CD8-positive, alpha-beta memory T cell (primary cell): Measurements from ENCODE around the gene CDH6. TPM values are rescaled to one million over a fixed set of nuclear protein-coding genes. Genes with fewer than 3 reads are reported as not detected.

ENCODE experiments used
- CTCF ChIA-PET: fragments of 350-600 bp; sonication (Branson Sonifier 250); formaldehyde crosslinking; loops from one replicate; lab custom pipeline; 2021; ENCODE audit warnings: antibody characterized with exemption; lab: Charles Lee
- POLR2A ChIA-PET: fragments of 350-600 bp; sonication (Branson Sonifier 250); formaldehyde crosslinking; loops from one replicate; lab custom pipeline; 2021; ENCODE audit warnings: antibody characterized with exemption; lab: Charles Lee
- DNase-seq, 5 donors: peaks; one replicate each; pipeline versions ENCODE4 v3.0.0 to v3.0.0-alpha.2; 2020 to 2022; ENCODE audit warnings: mixed read lengths in 1 of 5
- H3K27ac ChIP-seq: one replicate; pipeline ENCODE4 v1.7.0; 2013; ENCODE audit warnings: low read depth, mild to moderate bottlenecking, low read length, moderate library complexity
- H3K27me3 ChIP-seq: 2 replicates; pipeline ENCODE4 v1.7.0; 2013; ENCODE audit warnings: low read length, mild to moderate bottlenecking; ENCODE audit not compliant: insufficient read depth, poor library complexity, severe bottlenecking
- H3K36me3 ChIP-seq: 2 replicates; pipeline ENCODE4 v1.7.0; 2013; ENCODE audit warnings: mild to moderate bottlenecking, low read length, moderate library complexity; ENCODE audit not compliant: insufficient read depth
- H3K4me1 ChIP-seq: 2 replicates; pipeline ENCODE4 v1.7.0; 2013; ENCODE audit warnings: mild to moderate bottlenecking, low read length, moderate library complexity; ENCODE audit not compliant: insufficient read depth
- H3K4me3 ChIP-seq: 2 replicates; pipeline ENCODE4 v1.7.0; 2013; ENCODE audit warnings: mild to moderate bottlenecking, low read length
- H3K9me3 ChIP-seq: 2 replicates; pipeline ENCODE4 v1.7.0; 2013; ENCODE audit warnings: mild to moderate bottlenecking, low read length
- H3K27ac Mint-ChIP-seq, 8 donors: one replicate each; pipeline ENCODE4 v1.8.0; 2020 to 2021; ENCODE audit warnings: mixed read lengths in 8 of 8, mild to moderate bottlenecking in 6 of 8, inconsistent platforms in 3 of 8, moderate library complexity in 3 of 8
- H3K27me3 Mint-ChIP-seq, 2 donors: one replicate each; pipeline ENCODE4 v1.8.0; 2020 to 2021; ENCODE audit warnings: mixed read lengths in 2 of 2, mild to moderate bottlenecking in 1 of 2, moderate library complexity in 1 of 2
- H3K36me3 Mint-ChIP-seq, 3 donors: one replicate each; pipeline ENCODE4 v1.8.0; 2020 to 2021; ENCODE audit warnings: mixed read lengths in 3 of 3, inconsistent platforms in 1 of 3, mild to moderate bottlenecking in 1 of 3
- H3K4me1 Mint-ChIP-seq, 3 donors: one replicate each; pipeline ENCODE4 v1.8.0; 2020 to 2021; ENCODE audit warnings: mixed read lengths in 3 of 3, inconsistent platforms in 1 of 3, mild to moderate bottlenecking in 1 of 3
- H3K4me3 Mint-ChIP-seq, 7 donors: one replicate each; pipeline ENCODE4 v1.8.0; 2020 to 2021; ENCODE audit warnings: mixed read lengths in 7 of 7, mild to moderate bottlenecking in 6 of 7, moderate library complexity in 4 of 7, inconsistent platforms in 2 of 7
- H3K9me3 Mint-ChIP-seq, 5 donors: one replicate each; pipeline ENCODE4 v1.8.0; 2020 to 2022; ENCODE audit warnings: mixed read lengths in 5 of 5, mild to moderate bottlenecking in 3 of 5, moderate library complexity in 2 of 5, inconsistent platforms in 1 of 5
- polyA plus RNA-seq: library from polyadenylated mRNA; unstranded; fragments of 300-500 nt; fragmentation: Illumina TruSeq; gene quantifications from one replicate; pipeline ENCODE4 v1.2.3, GENCODE V29; 2021
- total RNA-seq, 2 experiments: library from RNA; stranded (reverse); gene quantifications; one replicate each; pipeline ENCODE4 v1.2.3, GENCODE V29; 2021

CDH6 gene
- total and polyA plus RNA-seq, 3 experiments from 2014 or later, result not detected

GRCh38 chr5:31334061-31334860 is 140.8 kb downstream of the CDH6 start:
- no peaks in the 10 kb centered on the region for H3K36me3 Mint-ChIP-seq
- Histone ChIP-seq H3K27me3 (no peaks in the 10 kb centered on the region), H3K9me3 (no peaks in the 10 kb centered on the region), H3K27ac (no peak overlapping the region), H3K4me3 (no peak overlapping the region), H3K36me3 (no peaks in the 10 kb centered on the region), H3K4me1 (no peaks in the 10 kb centered on the region)
- CTCF ChIA-PET, result no interaction called here
- no peak for DNase-seq
- peaks cover 1 to 3% of the 10 kb centered on the region in 2 donors for H3K27me3 Mint-ChIP-seq
- H3K4me3 Mint-ChIP-seq, result no peak overlapping the region
- no peaks in the 10 kb centered on the region for H3K9me3 Mint-ChIP-seq
- POLR2A ChIA-PET, result no interaction called here
- no peak overlapping the region for H3K27ac Mint-ChIP-seq
- H3K4me1 Mint-ChIP-seq, result no peaks in the 10 kb centered on the region

DNA sequence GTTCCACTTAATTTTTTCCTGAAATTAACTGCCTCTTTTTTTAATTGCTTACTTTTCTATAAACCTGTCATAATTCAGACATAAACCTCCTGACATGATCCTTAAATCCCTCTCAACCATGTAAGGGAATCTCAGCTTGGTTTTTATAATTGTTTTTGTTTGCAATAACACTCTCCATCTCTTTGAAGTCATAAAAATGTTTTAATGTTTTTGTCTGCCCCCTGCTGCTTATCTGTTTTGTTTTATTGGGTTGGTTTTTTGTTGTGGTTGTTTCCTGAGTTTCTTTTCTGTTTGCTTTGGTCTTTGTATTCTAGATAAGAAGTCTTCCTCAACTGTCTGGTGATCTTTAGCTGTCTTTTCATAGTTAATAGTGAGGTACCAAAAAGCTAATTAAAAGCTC is 142.0 kb downstream of the CDH6 start:
- H3K9me3 Mint-ChIP-seq, result no peaks in the 10 kb centered on the region
- POLR2A ChIA-PET, result no interaction called here
- no peak overlapping the region for H3K4me3 Mint-ChIP-seq
- Histone ChIP-seq H3K9me3 (no peaks in the 10 kb centered on the region), H3K27me3 (no peaks in the 10 kb centered on the region), H3K4me3 (no peak overlapping the region), H3K4me1 (no peaks in the 10 kb centered on the region), H3K27ac (no peak overlapping the region), H3K36me3 (no peaks in the 10 kb centered on the region)
- H3K4me1 Mint-ChIP-seq, result no peaks in the 10 kb centered on the region
- no peak overlapping the region for H3K27ac Mint-ChIP-seq
- CTCF ChIA-PET, result no interaction called here
- peaks cover 1 to 3% of the 10 kb centered on the region in 2 donors for H3K27me3 Mint-ChIP-seq
- no peak for DNase-seq
- H3K36me3 Mint-ChIP-seq, result no peaks in the 10 kb centered on the region

DNA sequence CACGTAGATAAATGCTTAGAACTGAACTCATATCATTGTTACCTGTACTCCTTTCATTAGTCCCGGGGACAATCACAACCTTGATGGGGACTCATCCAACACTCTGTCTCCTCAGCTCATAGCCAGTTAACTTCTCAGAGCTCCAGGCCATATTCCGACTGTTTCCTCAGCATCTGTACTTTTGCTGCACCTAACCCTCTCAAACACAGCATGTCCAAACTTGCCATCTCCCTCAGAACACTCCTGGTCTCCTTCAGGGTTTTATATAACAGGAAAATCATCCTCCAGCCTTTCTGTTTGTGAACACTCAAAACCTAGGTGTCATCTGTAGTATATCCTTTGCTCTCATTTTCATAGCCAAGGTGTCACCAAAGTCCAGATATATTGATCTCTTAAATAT is 150.5 kb downstream of the CDH6 start:
- Histone ChIP-seq H3K36me3 (no peaks in the 10 kb centered on the region), H3K27ac (no peak overlapping the region), H3K4me3 (no peak overlapping the region), H3K4me1 (no peaks in the 10 kb centered on the region), H3K27me3 (no peaks in the 10 kb centered on the region), H3K9me3 (no peaks in the 10 kb centered on the region)
- Mint-ChIP-seq H3K27me3 (peaks cover 0 to 6% of the 10 kb centered on the region in 2 donors), H3K4me1 (no peaks in the 10 kb centered on the region), H3K4me3 (no peak overlapping the region), H3K27ac (no peak overlapping the region), H3K9me3 (no peaks in the 10 kb centered on the region), H3K36me3 (no peaks in the 10 kb centered on the region)
- ChIA-PET CTCF (no interaction called here), POLR2A (no interaction called here)
- DNase-seq, result no peak

GRCh38 chr5:31346896-31347551 is 153.5 kb downstream of the CDH6 start:
- H3K4me1 Mint-ChIP-seq, result no peaks in the 10 kb centered on the region

DNA sequence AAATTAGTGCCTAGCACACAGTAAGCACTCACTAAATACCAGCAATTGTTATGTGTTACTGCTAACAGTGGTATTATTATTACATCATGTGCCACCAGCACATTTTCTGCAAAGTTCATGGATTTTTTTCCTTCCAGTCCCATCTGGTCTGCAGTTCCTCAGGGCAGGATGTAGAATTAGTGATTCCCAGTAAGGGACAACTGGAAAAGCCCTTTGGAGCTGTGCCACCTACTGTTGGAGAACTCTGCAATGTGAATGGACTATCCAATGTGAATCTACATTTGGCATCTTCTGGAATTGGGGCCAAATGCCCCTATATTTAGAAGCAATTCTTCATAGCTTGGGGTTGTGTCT is 154.0 kb downstream of the CDH6 start:
- H3K4me1 Mint-ChIP-seq, result no peaks in the 10 kb centered on the region
- no peaks in the 10 kb centered on the region for H3K9me3 Mint-ChIP-seq
- peaks cover 6 to 13% of the 10 kb centered on the region in 2 donors for H3K27me3 Mint-ChIP-seq
- Histone ChIP-seq H3K9me3 (no peaks in the 10 kb centered on the region), H3K4me1 (no peaks in the 10 kb centered on the region), H3K27ac (no peak overlapping the region), H3K36me3 (no peaks in the 10 kb centered on the region), H3K27me3 (no peaks in the 10 kb centered on the region), H3K4me3 (no peak overlapping the region)
- ChIA-PET CTCF (no interaction called here), POLR2A (no interaction called here)
- no peak overlapping the region for H3K4me3 Mint-ChIP-seq
- H3K27ac Mint-ChIP-seq, result no peak overlapping the region
- DNase-seq, result no peak
- H3K36me3 Mint-ChIP-seq, result no peaks in the 10 kb centered on the region

More at GRCh38 chr5:31346896-31347551, 153.5 kb downstream of the CDH6 start:
- POLR2A ChIA-PET, result no interaction called here
- DNase-seq, result no peak
- Mint-ChIP-seq H3K9me3 (no peaks in the 10 kb centered on the region), H3K4me3 (no peak overlapping the region), H3K27me3 (peaks cover 3 to 13% of the 10 kb centered on the region in 2 donors), H3K27ac (no peak overlapping the region), H3K36me3 (no peaks in the 10 kb centered on the region)
- Histone ChIP-seq H3K27ac (no peak overlapping the region), H3K9me3 (no peaks in the 10 kb centered on the region), H3K4me1 (no peaks in the 10 kb centered on the region), H3K4me3 (no peak overlapping the region), H3K27me3 (no peaks in the 10 kb centered on the region), H3K36me3 (no peaks in the 10 kb centered on the region)
- CTCF ChIA-PET, result no interaction called here

DNA sequence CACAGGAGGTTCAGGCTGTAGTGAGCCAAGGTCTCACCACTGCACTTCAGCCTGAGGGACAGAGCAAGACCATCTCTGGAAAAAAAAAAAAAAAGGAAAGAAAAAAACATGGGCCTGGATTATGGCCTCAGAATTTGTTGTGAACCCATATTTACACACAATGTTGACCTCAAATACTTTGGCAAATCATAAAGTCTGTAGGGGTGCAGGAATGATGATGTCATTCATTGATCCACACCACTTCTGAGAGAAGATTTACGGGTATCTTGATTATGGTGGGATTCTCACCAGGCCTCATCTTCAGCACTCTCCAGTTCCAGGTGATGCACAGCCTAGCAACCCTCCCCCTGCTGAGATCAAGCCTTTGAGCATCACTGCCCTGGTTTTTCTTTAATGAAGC is 156.9 kb downstream of the CDH6 start:
- Mint-ChIP-seq H3K9me3 (peaks cover 0 to 3% (median 0%) of the 10 kb centered on the region in 5 donors), H3K36me3 (no peaks in the 10 kb centered on the region), H3K4me3 (no peak overlapping the region), H3K4me1 (no peaks in the 10 kb centered on the region), H3K27me3 (peaks cover 6 to 13% of the 10 kb centered on the region in 2 donors), H3K27ac (no peak overlapping the region)
- Histone ChIP-seq H3K9me3 (no peaks in the 10 kb centered on the region), H3K27me3 (no peaks in the 10 kb centered on the region), H3K4me3 (no peak overlapping the region), H3K4me1 (no peaks in the 10 kb centered on the region), H3K27ac (no peak overlapping the region), H3K36me3 (no peaks in the 10 kb centered on the region)
- DNase-seq, result no peak
- ChIA-PET CTCF (no interaction called here), POLR2A (no interaction called here)

DNA sequence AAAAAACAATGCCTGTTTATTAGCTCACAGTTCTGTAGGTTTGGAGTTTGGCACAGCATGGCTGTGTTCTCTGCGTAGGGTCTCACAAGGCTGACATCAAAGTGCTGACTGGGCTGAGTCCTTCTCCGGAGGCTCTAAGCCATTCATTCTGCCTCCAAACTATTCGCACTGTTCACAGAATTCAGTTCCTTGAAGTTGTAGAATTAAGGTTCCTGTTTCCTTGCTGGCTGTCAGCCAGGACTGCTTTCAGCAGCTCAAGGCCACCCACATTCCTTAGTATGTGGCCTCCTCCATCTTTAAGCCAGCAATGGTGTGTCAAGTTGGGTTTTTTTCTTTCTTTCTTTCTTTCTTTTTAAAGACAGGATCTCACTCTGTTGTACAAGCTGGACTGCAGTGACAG is 161.9 kb downstream of the CDH6 start:
- DNase-seq, result no peak
- H3K4me1 ChIP-seq, result no peaks in the 10 kb centered on the region
- no peak overlapping the region for H3K27ac ChIP-seq
- H3K36me3 ChIP-seq, result no peaks in the 10 kb centered on the region
- H3K27me3 Mint-ChIP-seq, result peaks cover 6 to 7% of the 10 kb centered on the region in 2 donors
- no peaks in the 10 kb centered on the region for H3K27me3 ChIP-seq
- no peak overlapping the region for H3K4me3 ChIP-seq
- H3K27ac Mint-ChIP-seq, result no peak overlapping the region
- CTCF ChIA-PET, result no interaction called here
- no peaks in the 10 kb centered on the region for H3K4me1 Mint-ChIP-seq
- no peaks in the 10 kb centered on the region for H3K36me3 Mint-ChIP-seq
- POLR2A ChIA-PET, result no interaction called here
- H3K9me3 ChIP-seq, result no peaks in the 10 kb centered on the region
- H3K9me3 Mint-ChIP-seq, result peaks cover 0 to 5% (median 3%) of the 10 kb centered on the region in 5 donors
- H3K4me3 Mint-ChIP-seq, result no peak overlapping the region

DNA sequence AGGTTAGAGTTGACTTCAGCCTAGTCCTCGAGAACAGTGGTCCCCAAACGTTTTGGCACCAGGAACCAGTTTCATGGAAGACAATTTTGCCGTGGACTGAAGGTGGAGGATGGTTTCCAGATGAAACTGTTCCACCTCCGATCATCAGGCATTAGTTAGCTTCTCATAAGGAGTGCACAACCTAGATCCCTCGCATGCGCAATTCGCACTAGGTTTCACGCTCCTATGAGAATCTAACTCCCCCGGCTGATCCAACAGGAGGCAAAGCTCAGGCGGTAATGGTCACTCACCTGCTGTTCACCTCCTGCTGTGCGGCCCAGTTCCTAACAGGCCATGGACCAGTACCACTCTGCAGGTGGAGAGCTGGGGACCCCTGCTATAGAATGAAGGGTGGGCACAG is 163.6 kb downstream of the CDH6 start:
- DNase-seq, result no peak
- Histone ChIP-seq H3K4me3 (no peak overlapping the region), H3K27me3 (no peaks in the 10 kb centered on the region), H3K9me3 (no peaks in the 10 kb centered on the region), H3K36me3 (no peaks in the 10 kb centered on the region), H3K4me1 (no peaks in the 10 kb centered on the region), H3K27ac (no peak overlapping the region)
- ChIA-PET CTCF (no interaction called here), POLR2A (no interaction called here)
- no peaks in the 10 kb centered on the region for H3K36me3 Mint-ChIP-seq
- no peaks in the 10 kb centered on the region for H3K4me1 Mint-ChIP-seq
- no peak overlapping the region for H3K4me3 Mint-ChIP-seq
- H3K27me3 Mint-ChIP-seq, result peaks cover 3 to 9% of the 10 kb centered on the region in 2 donors
- no peak overlapping the region for H3K27ac Mint-ChIP-seq
- peaks cover 0 to 5% (median 3%) of the 10 kb centered on the region in 5 donors for H3K9me3 Mint-ChIP-seq
